Measurements from ENCODE around the gene DDHD1.
A peak's percentile ranks its signal among the peaks of the same experiment; 100 is the strongest.

The DDHD1 gene

GRCh38 chr14:53167602-53168328 lies 14.6 kb upstream of the DDHD1 start:
- no peaks in the 10 kb centered on the region for H3K36me3 ChIP-seq (ENCODE audit: control insufficient read depth in 2 of 2, insufficient read depth in 1 of 2, low read length in 2 of 2)
- H3K4me1 ChIP-seq (ENCODE audit: control insufficient read depth, insufficient read depth, low read length), result no peaks in the 10 kb centered on the region; the same call in 1 of the 2 replicates
- ChIA-PET POLR2A (no interaction called here), CTCF (no interaction called here)
- H3K9me3 ChIP-seq (ENCODE audit: control insufficient read depth, insufficient read depth, low read depth, low read length), result no peaks in the 10 kb centered on the region
- peak overlapping the region; percentile 24; the same call in 1 of the 2 replicates for H3K27ac ChIP-seq (ENCODE audit: extremely low read depth, low read depth, low read length)
- TF ChIP-seq HOXD13 (CRISPR knock-in tag; IDR thresholded peaks at IDR 0.05; ENCODE audit: borderline replicate concordance) (no peak), ZFP69B (tag by site-specific recombination; IDR thresholded peaks at IDR 0.05) (peak; percentile 21; the same call in 1 of the 2 replicates), ZNF24 (tag by site-specific recombination; IDR thresholded peaks at IDR 0.05) (no peak), ZNF335 (tag by site-specific recombination; conservative IDR thresholded peaks at IDR 0.05) (peak; percentile 41; the same call in 1 of the 2 replicates), ATF2 (tag by site-specific recombination; IDR thresholded peaks at IDR 0.05; ENCODE audit: low read depth) (no peak), OSR2 (tag by site-specific recombination; IDR thresholded peaks at IDR 0.05) (no peak), ZNF302 (tag by site-specific recombination; IDR thresholded peaks at IDR 0.05; ENCODE audit: low read depth) (no peak), OVOL3 (tag by site-specific recombination; IDR thresholded peaks at IDR 0.05) (no peak), ZBTB49 (tag by site-specific recombination; IDR thresholded peaks at IDR 0.05; ENCODE audit: low read depth) (no peak), ZEB2 (tag by site-specific recombination; IDR thresholded peaks at IDR 0.05) (no peak), PRDM10 (tag by site-specific recombination; IDR thresholded peaks at IDR 0.05) (no peak), ZNF596 (tag by site-specific recombination; IDR thresholded peaks at IDR 0.05) (no peak), SP2 (tag by site-specific recombination; IDR thresholded peaks at IDR 0.05) (no peak), ZNF747 (tag by site-specific recombination; IDR thresholded peaks at IDR 0.05) (no peak), ZNF843 (tag by site-specific recombination; IDR thresholded peaks at IDR 0.05) (no peak), ZBTB10 (tag by site-specific recombination; IDR thresholded peaks at IDR 0.05) (no peak), ZXDB (tag by site-specific recombination; IDR thresholded peaks at IDR 0.05) (no peak), ZNF561 (tag by site-specific recombination; IDR thresholded peaks at IDR 0.05; ENCODE audit: borderline replicate concordance) (no peak), ZNF658 (tag by site-specific recombination; IDR thresholded peaks at IDR 0.05) (no peak), ZNF692 (tag by site-specific recombination; IDR thresholded peaks at IDR 0.05) (peak; percentile 79), BCL11A (tag by site-specific recombination; IDR thresholded peaks at IDR 0.05; ENCODE audit: low read depth) (no peak), ZNF2 (tag by site-specific recombination; IDR thresholded peaks at IDR 0.05) (no peak), ZNF140 (tag by site-specific recombination; IDR thresholded peaks at IDR 0.05) (no peak)
- H3K4me3 ChIP-seq (ENCODE audit: low read depth, low read length), result no peak overlapping the region
